GM06990 (cell line): ENCODE results near the gene GSK3A.

Experiments
- DNase-seq: peaks from one replicate; pipeline ENCODE4 v3.0.0-alpha.2; 2011; ENCODE audit not compliant: insufficient read length; ENCODE audit errors: extremely low read depth
- H3K27me3 ChIP-seq: replicated peaks from 2 replicates; pipeline ENCODE4 v1.6.0; 2011; ENCODE audit warnings: low read length; ENCODE audit not compliant: control insufficient read depth, insufficient read depth
- H3K36me3 ChIP-seq: 2 replicates; pipeline ENCODE4 v1.5.1; 2011; ENCODE audit warnings: low read length; ENCODE audit not compliant: control insufficient read depth, insufficient read depth
- H3K4me3 ChIP-seq: replicated peaks from 2 replicates; pipeline ENCODE4 v1.5.1; 2011; ENCODE audit warnings: low read depth, mild to moderate bottlenecking, control low read depth, low read length
- TF ChIP-seq, protein P1 (sequence below): IDR thresholded peaks from 2 replicates; pipeline ENCODE4 v1.5.1; 2011; ENCODE audit warnings: low read length, control low read depth, mild to moderate bottlenecking, inconsistent platforms; ENCODE audit not compliant: insufficient read depth, poor library complexity, severe bottlenecking

Gene GSK3A

DNA sequence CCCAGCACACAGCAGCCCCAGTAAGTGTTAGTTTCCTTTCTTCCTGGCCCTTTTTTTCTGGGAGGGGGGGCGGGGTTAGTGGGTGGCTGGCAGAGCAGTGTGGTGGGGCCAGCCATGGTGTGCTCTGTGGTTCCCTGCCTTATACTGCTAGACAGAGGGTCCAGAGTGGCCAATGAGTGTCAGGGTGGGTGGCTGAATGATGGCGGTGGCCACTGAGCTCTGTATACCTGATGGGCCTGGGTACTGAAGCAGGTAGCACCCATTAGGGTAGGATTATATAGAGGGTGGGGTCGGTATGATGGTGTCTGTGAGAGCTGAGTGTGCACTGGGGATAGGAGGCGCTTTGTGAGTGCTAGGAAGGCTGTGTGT lies 40.4 kb upstream of the GSK3A start:
- no peak for DNase-seq
- Histone ChIP-seq H3K36me3 (peaks cover 9% of the 10 kb centered on the region), H3K27me3 (no peaks in the 10 kb centered on the region), H3K4me3 (peak overlapping the region; percentile 65)
- TF ChIP-seq, protein P1, sequence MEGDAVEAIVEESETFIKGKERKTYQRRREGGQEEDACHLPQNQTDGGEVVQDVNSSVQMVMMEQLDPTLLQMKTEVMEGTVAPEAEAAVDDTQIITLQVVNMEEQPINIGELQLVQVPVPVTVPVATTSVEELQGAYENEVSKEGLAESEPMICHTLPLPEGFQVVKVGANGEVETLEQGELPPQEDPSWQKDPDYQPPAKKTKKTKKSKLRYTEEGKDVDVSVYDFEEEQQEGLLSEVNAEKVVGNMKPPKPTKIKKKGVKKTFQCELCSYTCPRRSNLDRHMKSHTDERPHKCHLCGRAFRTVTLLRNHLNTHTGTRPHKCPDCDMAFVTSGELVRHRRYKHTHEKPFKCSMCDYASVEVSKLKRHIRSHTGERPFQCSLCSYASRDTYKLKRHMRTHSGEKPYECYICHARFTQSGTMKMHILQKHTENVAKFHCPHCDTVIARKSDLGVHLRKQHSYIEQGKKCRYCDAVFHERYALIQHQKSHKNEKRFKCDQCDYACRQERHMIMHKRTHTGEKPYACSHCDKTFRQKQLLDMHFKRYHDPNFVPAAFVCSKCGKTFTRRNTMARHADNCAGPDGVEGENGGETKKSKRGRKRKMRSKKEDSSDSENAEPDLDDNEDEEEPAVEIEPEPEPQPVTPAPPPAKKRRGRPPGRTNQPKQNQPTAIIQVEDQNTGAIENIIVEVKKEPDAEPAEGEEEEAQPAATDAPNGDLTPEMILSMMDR = no peak

DNA sequence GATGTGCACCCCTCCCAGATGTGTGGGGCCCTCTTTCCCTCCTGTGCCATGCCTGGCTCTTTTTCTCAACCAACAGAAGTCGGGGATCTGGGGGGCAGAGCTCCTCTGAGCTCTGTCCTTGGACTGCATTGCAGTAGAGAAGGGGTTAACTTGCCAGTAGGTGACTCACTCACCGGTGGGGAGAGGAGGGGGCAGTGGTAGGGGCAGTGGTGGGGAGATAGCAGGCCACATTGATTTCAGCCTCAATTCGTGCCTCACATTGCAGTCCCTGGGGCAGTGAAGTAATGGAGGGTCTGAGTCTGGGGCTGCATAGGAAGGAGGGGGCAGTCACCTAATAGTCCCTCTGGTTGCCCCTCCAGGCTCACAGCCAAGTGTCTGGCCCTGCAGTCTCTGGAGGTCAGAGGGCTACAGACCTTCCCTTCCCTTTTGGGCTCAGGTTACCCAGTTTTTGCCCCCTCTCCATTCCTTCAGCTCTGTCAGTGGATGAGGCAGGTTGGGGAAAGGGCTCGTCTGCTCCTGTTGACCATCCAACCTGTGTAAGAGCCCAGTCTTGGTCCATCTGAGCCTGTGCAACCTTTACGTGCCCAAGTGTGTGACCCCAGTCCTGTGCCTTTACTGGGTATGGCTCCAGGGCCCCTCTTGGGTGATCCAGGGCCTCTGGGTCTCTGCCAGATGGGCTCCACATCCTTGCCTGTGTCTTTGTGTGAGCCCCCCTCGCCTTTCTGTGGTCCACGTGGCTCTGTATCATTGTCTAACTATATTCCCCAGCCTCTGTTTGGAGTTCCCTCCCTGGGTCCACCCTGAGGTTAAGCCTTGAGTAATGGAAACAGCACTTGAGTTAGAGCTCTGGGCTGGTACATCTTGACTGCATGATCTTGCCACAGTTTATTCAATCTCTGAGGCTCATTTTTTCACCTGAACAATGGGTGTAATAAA lies 39.7 kb upstream of the GSK3A start:
- peak; percentile 17 for DNase-seq
- Histone ChIP-seq H3K27me3 (no peaks in the 10 kb centered on the region), H3K36me3 (peaks cover 5% of the 10 kb centered on the region), H3K4me3 (peak overlapping the region; percentile 70; the same call in 1 of the 2 replicates)
- TF ChIP-seq, protein P1 = no peak

DNA sequence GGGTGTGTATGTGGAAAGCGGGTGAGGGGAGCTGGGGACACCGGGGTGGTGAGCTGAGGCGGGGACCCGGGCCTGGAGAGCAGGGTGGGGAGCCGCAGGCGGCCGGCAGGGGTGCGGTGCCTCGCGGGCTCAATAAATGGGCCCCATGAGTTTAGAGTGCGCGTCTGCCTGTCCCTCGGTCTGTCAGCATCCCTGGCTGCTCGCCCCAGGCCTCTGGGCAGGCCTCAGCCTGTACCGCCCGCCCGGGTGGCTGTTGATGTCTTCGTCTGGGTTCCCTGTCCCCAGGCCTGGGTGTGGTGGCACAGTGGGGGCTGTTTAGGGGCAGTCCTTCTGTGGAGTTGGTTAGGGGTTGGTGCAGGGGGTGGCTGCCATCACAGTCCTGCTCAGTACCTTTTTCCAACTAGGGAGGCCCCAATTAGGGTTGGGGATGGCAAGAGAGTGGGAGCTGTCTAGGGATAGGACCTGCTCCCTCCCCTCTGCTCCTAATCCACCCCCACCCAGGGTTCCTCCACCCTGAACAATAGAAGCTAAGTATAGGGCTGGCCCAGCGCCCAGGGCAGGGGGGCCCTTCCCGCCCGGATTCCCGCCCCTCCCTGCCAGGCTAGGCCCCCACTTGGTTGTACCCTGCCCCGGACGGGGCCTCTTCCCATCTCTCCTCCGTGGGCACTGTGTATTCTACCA lies 38.9 kb upstream of the GSK3A start:
- Histone ChIP-seq H3K4me3 (peak overlapping the region; percentile 70), H3K36me3 (peaks cover 4% of the 10 kb centered on the region), H3K27me3 (no peaks in the 10 kb centered on the region)
- TF ChIP-seq, protein P1 = peak; percentile 7
- DNase-seq = peak; percentile 61

DNA sequence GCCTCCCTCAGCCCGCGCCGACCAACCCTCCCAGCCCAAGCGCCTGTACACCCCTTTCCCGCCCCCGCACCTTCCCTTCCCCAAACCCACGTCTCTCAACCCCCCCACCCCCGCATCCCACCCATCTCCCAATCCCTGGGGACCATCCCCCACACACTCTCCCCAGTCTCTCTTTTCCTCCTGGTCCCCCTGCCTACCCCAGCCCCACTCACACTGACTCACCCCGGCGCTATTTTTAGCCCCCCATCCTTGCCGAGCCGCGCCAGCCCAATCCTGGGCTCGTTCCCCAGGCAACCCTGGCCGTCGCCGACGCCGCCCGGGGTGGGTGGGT lies 38.4 kb upstream of the GSK3A start:
- no peak for DNase-seq

DNA sequence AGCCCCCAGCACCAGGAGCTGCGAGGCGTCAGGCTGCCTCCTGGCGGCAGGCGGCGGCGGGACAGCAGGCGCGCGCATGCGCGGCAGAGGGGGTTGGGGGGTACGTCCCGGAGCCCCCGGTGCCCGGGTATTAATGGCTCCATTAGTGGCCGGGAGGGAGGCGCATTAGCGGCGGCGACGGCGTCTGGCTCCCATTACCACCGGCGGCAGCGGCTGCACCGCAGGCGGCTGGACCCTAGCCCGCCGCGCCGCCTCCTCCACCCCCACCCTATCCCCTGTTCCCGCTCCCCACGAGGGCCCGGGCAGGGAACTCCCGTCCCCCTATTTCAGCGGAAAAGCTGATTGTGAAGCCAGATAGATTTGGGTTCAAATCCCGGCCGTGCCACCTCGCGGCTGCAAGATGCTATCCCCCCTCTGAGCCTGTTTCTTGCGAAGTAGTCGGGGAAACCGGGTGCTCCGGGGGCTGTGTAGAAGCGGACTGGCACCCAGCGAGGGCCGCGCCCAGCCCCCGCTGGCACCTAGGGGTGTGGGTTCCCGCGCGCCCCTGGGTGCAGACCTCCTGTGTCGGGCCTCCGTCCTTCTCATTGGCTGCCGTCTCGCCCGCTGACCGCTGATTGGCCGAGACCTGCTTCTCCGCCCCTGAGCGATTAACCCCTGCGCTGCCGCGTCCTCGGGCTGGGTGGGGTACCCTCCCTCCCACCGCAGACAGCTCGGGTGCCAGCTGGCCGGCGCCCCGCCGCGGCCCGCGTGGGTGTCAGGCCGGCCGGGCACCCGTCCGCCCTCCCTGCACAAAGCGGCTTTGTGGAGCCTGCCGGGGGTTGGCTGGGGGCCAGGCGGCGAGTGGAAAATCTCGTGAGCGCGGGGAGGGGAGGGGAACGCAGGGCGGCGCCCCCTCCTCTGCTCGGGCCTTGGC lies 37.8 kb upstream of the GSK3A start:
- DNase-seq = peak; percentile 91
- peaks cover 8% of the 10 kb centered on the region for H3K36me3 ChIP-seq
- peak overlapping the region; percentile 70 for H3K4me3 ChIP-seq
- no peaks in the 10 kb centered on the region for H3K27me3 ChIP-seq
- TF ChIP-seq, protein P1 = peak; percentile 94

More for the DNA sequence above, 38.4 kb upstream of the GSK3A start:
- Histone ChIP-seq H3K36me3 (peaks cover 6% of the 10 kb centered on the region), H3K27me3 (no peaks in the 10 kb centered on the region), H3K4me3 (peak overlapping the region; percentile 70)
- TF ChIP-seq, protein P1 = no peak
